ENCODE measurements around the gene CYP20A1.
"Not testable (repeated sequence)": the region's sequence is repeated elsewhere in the genome, so short reads cannot be mapped to it uniquely, and the experiment has no call there.

DNA sequence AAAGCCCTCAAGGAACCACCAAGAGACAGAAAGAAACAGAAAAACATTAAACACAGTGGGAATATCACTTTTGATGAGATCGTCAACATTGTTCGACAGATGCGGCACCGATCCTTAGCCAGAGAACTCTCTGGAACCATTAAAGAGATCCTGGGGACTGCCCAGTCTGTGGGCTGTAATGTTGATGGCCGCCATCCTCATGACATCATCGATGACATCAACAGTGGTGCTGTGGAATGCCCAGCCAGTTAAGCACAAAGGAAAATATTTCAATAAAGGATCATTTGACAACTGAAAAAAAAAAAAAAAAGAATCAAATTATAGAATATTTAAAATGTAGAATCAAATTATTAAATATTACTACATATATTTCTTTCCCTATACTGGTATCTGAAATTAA lies 47.8 kb upstream of the CYP20A1 start:
- TF ChIP-seq CTCF, POLR2A, POLR2AphosphoS5, EP300 (IDR thresholded peaks at IDR 0.05): not testable (repeated sequence)
